Adipocyte (in vitro differentiated cells): Measurements from ENCODE around the gene ANKRD18B.
"Not testable (repeated sequence)": the region's sequence is repeated elsewhere in the genome, so short reads cannot be mapped to it uniquely, and the experiment has no call there.

Experiments
- DNase-seq: peaks from one replicate; pipeline ENCODE4 v3.0.0-alpha.2; 2015; ENCODE audit warnings: low read depth
- H3K27me3 ChIP-seq: replicated peaks from 2 replicates; pipeline ENCODE4 v1.7.0; 2013; ENCODE audit warnings: mild to moderate bottlenecking, low read length, moderate library complexity; ENCODE audit not compliant: control insufficient read depth, insufficient read depth
- H3K36me3 ChIP-seq: 2 replicates; pipeline ENCODE4 v1.7.0; 2013; ENCODE audit warnings: low read length, mild to moderate bottlenecking, moderate library complexity; ENCODE audit not compliant: control insufficient read depth, insufficient read depth, severe bottlenecking
- H3K4me1 ChIP-seq: 2 replicates; pipeline ENCODE4 v1.7.0; 2013; ENCODE audit warnings: mild to moderate bottlenecking, low read length, moderate library complexity; ENCODE audit not compliant: control insufficient read depth, insufficient read depth
- H3K4me3 ChIP-seq: 2 replicates; pipeline ENCODE4 v1.7.0; 2013; ENCODE audit warnings: mild to moderate bottlenecking, low read length, moderate library complexity
- H3K9ac ChIP-seq: 2 replicates; pipeline ENCODE4 v1.7.0; 2013; ENCODE audit warnings: mild to moderate bottlenecking, low read length, moderate library complexity
- H3K9me3 ChIP-seq: 2 replicates; pipeline ENCODE4 v1.7.0; 2013; ENCODE audit warnings: mild to moderate bottlenecking, low read length, moderate library complexity; ENCODE audit not compliant: control insufficient read depth

ANKRD18B gene

DNA sequence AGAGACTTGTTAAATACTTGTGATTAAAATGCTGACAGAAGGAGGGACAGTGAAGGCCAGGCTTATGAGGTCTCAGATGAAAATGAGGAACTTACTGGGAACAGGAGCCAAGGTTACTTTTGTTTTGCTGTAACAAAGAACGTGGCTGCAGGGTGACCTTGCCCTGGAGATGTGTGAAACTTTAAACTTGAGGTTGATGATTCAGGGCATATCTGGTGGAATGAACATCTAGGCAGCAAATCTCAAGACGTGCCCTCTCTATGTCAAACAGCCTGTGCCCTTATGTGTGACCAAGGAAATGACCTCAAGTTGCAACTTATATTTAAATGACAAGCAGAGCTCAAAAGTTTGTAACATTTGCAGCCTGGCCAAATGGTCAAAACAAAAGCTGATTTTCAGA is 58.6 kb downstream of the ANKRD18B start:
- not testable (repeated sequence) for H3K4me1 ChIP-seq, H3K9me3 ChIP-seq, H3K9ac ChIP-seq, H3K36me3 ChIP-seq, DNase-seq, H3K4me3 ChIP-seq, H3K27me3 ChIP-seq

DNA sequence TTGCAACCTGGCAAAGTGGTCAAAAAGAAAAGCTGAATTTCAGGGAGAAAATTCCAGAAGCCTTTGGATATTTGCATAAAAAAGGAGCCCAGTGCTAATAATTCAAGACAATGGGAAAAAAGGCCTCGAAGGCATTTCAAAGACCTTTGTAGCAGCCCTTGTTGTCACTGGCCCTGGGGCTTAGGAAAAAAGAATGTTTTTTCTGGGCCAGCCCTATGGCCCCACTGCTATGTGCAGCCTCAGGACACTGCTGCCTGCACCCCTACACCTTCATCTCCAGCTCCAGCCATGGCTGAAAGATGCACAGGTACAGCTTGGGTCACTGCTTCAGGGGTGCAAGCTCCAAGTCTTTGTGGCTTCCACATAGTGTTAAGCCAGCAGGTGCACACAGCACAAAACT is 62.1 kb downstream of the ANKRD18B start:
- not testable (repeated sequence) for H3K9ac ChIP-seq, H3K9me3 ChIP-seq, DNase-seq, H3K4me3 ChIP-seq, H3K27me3 ChIP-seq, H3K4me1 ChIP-seq, H3K36me3 ChIP-seq

DNA sequence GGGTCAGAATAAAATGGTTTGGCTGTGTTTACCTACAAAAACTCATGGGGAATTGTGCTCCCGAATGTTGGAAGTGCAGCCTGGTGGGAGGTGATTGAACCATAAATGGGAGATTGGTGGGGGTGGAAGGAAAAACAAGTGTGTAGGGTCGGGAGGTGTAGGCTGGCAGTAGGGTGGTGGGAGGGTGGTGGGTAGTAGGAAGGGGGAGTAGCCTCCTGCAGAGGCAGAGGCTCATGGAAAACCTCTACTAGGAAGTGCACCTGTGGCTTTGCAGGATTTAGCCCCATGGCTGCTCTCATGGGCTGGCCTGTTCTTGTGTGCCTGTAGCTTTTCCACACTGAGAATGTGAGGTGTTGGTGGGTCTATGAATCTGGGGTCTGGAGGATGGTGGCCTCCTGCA is 63.7 kb downstream of the ANKRD18B start:
- H3K27me3 ChIP-seq, H3K4me1 ChIP-seq, H3K4me3 ChIP-seq, DNase-seq, H3K9me3 ChIP-seq, H3K9ac ChIP-seq, H3K36me3 ChIP-seq: not testable (repeated sequence)

DNA sequence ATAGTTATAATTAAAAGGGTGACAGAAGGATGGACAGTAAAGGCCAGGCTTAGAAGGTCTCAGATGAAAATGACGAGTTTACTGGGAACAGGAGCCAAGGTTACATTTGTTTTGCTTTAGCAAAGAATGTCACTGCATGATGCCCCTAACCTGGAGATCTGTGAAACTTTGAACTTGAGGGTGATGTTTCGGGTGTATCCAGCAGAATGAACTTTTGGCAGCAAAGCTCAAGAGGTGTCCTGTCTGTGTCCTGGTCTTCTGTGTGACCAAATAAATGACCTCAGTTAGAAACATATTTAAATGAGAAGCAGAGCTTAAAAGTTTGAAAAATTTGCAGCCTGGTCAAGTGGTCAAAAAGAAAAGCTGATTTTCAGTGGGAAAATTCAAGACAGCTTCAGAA is 64.8 kb downstream of the ANKRD18B start:
- not testable (repeated sequence) for H3K4me1 ChIP-seq, H3K9me3 ChIP-seq, H3K9ac ChIP-seq, DNase-seq, H3K4me3 ChIP-seq, H3K27me3 ChIP-seq, H3K36me3 ChIP-seq

DNA sequence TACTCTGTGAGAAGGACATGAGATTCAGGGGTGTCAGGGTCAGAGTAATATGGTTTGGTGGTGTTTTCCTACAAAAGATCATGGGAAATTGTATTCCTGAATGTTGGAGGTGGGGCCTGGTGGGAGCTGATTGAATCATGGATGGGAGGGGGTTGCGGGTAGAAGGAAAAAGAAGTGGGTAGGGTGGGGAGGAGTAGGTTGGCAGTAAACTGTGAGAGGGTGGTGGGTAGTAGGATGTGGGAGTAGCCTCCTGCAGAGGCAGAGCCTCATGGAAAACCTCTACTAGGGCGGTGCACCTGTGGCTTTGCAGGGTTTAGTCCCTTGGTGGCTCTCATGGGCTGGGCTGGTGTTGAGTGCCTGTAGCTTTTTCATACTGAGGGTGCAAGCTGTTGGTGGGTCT is 66.8 kb downstream of the ANKRD18B start:
- not testable (repeated sequence) for H3K36me3 ChIP-seq, H3K4me3 ChIP-seq, DNase-seq, H3K9me3 ChIP-seq, H3K9ac ChIP-seq, H3K27me3 ChIP-seq, H3K4me1 ChIP-seq

DNA sequence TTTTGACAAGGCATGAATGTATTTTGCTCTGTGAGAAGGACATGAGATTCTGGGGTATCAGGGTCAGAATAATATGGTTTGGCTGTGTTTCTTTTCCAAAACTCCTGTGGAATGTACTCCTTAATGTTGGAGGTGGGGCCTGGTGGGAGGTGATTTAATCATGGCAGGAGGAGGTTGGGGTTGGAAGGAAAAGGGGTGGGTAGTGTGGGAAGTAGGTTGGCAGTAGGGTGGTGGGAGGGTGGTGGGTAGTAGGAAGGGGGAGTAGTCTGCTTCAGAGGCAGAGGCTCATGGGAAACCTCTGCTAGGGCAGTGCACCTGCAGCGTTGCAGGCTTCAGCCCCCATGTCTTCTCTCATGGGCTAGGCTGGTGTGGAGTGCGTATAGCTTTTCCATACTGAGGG is 72.9 kb downstream of the ANKRD18B start:
- not testable (repeated sequence) for H3K4me1 ChIP-seq, H3K9me3 ChIP-seq, H3K27me3 ChIP-seq, H3K4me3 ChIP-seq, DNase-seq, H3K36me3 ChIP-seq, H3K9ac ChIP-seq

DNA sequence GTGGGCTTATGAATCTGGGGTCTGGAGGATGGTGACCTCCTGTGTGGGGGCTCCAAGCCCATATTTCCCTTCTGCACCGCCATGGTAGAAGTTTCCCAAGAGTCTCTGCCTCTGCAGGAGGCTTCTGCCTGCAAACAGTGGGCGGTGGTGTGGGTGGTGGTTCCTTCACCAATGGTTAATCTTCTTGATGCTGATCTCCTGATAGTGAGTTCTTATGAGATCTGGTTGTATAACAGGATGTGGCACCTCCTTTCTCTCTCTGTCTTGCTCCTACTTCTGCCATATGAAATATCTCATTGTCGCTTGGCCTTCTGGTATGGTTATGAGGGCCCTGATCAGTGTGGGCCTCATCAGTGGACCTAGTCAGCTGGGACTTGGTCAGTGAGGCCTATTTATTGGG is 73.3 kb downstream of the ANKRD18B start:
- H3K4me3 ChIP-seq, H3K9me3 ChIP-seq, H3K9ac ChIP-seq, H3K4me1 ChIP-seq, H3K27me3 ChIP-seq, DNase-seq, H3K36me3 ChIP-seq: not testable (repeated sequence)

DNA sequence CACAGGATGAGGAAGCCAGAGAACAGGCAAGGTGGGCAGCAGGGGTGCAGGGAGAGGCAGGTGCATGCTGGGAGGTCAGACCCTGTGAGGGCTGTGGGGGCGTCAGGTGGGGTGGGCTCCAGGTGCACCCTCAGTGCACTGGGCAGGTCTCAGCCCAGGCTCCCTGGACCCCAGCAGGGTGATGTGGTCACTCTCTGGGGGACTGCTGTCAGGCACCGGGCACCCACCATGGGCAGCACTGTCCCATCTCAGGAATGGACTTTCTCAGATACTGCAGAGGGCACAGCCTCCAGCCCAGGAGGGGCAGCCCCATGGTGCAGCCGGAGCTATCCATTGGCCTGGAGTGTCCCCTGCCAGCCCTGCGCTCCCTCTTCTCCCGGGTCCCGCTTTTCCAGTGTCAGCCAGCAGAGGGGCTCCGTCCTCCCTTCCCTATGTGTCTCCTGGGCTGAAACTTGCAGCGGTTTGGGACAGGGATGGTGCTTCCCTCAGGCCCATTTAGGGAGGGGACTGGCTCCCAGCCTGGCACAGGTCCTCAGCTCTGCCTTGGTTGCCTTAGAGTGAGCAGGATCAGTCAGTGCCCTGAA is 74.8 kb downstream of the ANKRD18B start:
- DNase-seq, H3K4me1 ChIP-seq, H3K9me3 ChIP-seq, H3K9ac ChIP-seq, H3K4me3 ChIP-seq, H3K36me3 ChIP-seq: not testable (repeated sequence)
- peaks cover 12% of the 10 kb centered on the region for H3K27me3 ChIP-seq

DNA sequence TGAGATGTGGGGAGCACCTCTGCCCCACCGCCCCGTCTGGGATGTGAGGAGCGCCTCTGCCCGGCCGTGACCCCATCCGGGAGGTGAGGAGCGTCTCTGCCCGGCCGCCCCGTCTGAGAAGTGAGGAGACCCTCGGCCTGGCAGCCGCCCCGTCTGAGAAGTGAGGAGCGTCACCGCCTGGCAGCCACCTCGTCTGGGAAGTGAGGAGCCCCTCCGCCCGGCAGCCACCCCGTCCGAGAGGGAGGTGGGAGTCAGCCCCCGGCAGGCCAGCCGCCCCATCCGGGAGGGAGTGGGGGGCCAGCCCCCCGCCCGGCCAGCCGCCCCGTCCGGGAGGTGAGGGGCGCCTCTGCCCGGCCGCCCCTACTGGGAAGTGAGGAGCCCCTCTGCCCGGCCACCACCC is 76.9 kb downstream of the ANKRD18B start:
- not testable (repeated sequence) for H3K9ac ChIP-seq

DNA sequence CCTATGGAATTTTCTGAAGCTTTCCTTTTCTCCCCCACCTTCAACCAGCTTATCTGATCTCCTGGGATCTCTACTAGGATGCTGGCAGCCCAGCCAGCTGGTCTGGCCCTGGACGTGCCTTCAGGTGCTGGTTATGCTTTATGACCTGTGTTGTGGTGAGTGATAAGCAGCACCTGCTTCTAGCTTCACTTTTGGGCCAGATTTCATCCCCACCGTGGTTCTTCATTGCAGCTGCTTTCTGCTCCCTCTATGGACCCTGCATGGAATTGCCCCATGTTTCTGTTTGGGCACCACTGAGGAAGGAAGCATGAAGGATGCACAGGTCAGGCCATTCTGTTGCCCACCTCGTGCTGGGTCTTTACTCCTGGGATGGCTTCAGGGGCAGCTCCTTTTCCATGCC is 80.2 kb downstream of the ANKRD18B start:
- H3K27me3 ChIP-seq: peaks cover 15% of the 10 kb centered on the region
- not testable (repeated sequence) for H3K9ac ChIP-seq, H3K9me3 ChIP-seq, H3K4me1 ChIP-seq, H3K4me3 ChIP-seq, H3K36me3 ChIP-seq
- peak; percentile 18 for DNase-seq

More for the DNA sequence above, 76.9 kb downstream of the ANKRD18B start:
- H3K4me1 ChIP-seq, H3K36me3 ChIP-seq, H3K4me3 ChIP-seq, H3K9me3 ChIP-seq, DNase-seq: not testable (repeated sequence)
- peaks cover 15% of the 10 kb centered on the region for H3K27me3 ChIP-seq

DNA sequence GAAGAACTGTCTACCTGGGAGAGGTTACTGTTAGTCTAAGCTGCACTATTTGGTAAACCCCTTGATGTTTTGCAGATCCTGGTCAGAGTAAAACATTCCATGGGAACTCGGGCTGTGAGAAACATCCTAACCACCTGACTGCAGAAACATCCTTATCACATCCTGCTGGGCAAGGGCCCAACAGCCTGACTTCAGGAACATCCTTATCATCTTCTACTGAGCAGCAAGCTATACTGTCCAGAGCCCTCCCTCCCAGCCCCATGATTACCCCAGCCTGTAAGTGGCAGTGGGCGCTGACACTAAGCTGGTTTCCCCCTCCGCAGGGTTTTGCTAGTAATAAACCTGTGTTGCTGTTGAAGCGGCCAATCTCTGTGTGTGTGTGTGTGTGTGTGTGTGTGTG is 80.9 kb downstream of the ANKRD18B start:
- H3K4me3 ChIP-seq, H3K9ac ChIP-seq, H3K36me3 ChIP-seq, DNase-seq, H3K9me3 ChIP-seq, H3K4me1 ChIP-seq: not testable (repeated sequence)
- H3K27me3 ChIP-seq: peaks cover 15% of the 10 kb centered on the region

DNA sequence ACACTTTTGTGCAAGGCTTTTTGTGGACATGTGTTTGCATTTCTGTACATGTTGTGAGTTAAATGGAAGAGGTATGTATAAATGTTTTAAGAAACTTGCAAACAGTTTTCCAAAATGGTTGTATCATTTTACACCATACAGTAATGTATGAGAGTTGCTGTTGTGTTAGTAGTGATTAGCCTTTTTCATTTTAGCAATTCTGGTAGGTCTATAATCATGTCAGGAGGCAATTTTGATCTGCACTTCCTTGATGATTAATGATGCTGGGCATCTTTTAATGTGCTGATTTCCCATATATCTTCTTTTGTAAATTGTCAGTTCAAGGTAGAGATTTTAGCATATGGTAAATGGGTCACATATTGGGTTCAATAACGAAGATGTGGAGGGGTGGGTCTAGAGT is 87.3 kb downstream of the ANKRD18B start:
- DNase-seq: no peak
- H3K27me3 ChIP-seq: peaks cover 22% of the 10 kb centered on the region
- H3K36me3 ChIP-seq: no peaks in the 10 kb centered on the region
- no peaks in the 10 kb centered on the region for H3K4me1 ChIP-seq
- no peak overlapping the region for H3K4me3 ChIP-seq
- H3K9ac ChIP-seq: no peak overlapping the region
- H3K9me3 ChIP-seq: peaks cover 15% of the 10 kb centered on the region
